ENCODE results near the gene MASP1. TPM values are rescaled to one million over a fixed set of nuclear protein-coding genes. Genes with fewer than 3 reads are reported as not detected.
A peak's percentile ranks its signal among the peaks of the same experiment; 100 is the strongest.

The MASP1 gene
- total and polyA plus RNA-seq, 2 experiments from 2014 or later = 1.6 to 3.0 TPM

GRCh38 chr3:187291001-187291511 lies 481 bp downstream of the MASP1 start (continued):
- TF ChIP-seq CTCF (conservative IDR thresholded peaks at IDR 0.05; ENCODE audit: low read depth in 2 of 2) = no peak

- Histone ChIP-seq H3K27me3 (ENCODE audit: insufficient read depth) (peaks cover 9% of the 10 kb centered on the region; the same call in 1 of the 2 replicates), H3K4me2 (peak overlapping the region; percentile 89), H3K36me3 (ENCODE audit: insufficient read depth) (no peaks in the 10 kb centered on the region), H3K4me3 (peak overlapping the region; percentile 65), H2AFZ (no peak overlapping the region), H3K79me2 (replicated peaks; ENCODE audit: insufficient read depth) (no peaks in the 10 kb centered on the region), H4K20me1 (replicated peaks; ENCODE audit: insufficient read depth) (no peaks in the 10 kb centered on the region), H3K27ac (ENCODE audit: low read depth) (no peak overlapping the region), H3K9me2 (ENCODE audit: insufficient read depth) (peaks cover 13% of the 10 kb centered on the region), H3F3A (replicated peaks; ENCODE audit: low read depth) (no peaks in the 10 kb centered on the region), H3K4me1 (ENCODE audit: insufficient read depth) (peaks cover 45% of the 10 kb centered on the region)
- DNase-seq (ENCODE audit: low spot score) = no peak
- H3K27ac Mint-ChIP-seq = no peak overlapping the region
- no peaks in the 10 kb centered on the region for H3K9me3 Mint-ChIP-seq
- ATAC-seq = no peak
- H3K27me3 Mint-ChIP-seq (ENCODE audit: insufficient read depth, low read depth, poor library complexity) = peaks cover 13% of the 10 kb centered on the region
- H3K4me3 Mint-ChIP-seq = peak overlapping the region; percentile 80; the same call in 2 of the 3 replicates
- no peaks in the 10 kb centered on the region; the same call in 1 of the 3 replicates for H3K36me3 Mint-ChIP-seq (ENCODE audit: low read depth)
- H3K4me1 Mint-ChIP-seq = peaks cover 43% of the 10 kb centered on the region
- TF ChIP-seq ETS1 (IDR thresholded peaks at IDR 0.05) (no peak), ZNF114 (CRISPR knock-in tag; IDR thresholded peaks at IDR 0.05) (no peak), REST (IDR thresholded peaks at IDR 0.05; ENCODE audit: unreplicated experiment) (no peak), EZH2 (IDR thresholded peaks at IDR 0.05; ENCODE audit: low read depth, unreplicated experiment) (no peak), POLR2AphosphoS5 (IDR thresholded peaks at IDR 0.05; ENCODE audit: low read depth) (no peak), NANOG (IDR thresholded peaks at IDR 0.05; ENCODE audit: borderline replicate concordance) (no peak), CTCF (conservative IDR thresholded peaks at IDR 0.05; ENCODE audit: low read depth in 2 of 2) (no peak), STAT1 (IDR thresholded peaks at IDR 0.05; ENCODE audit: unreplicated experiment) (no peak), CREB1 (CRISPR knock-in tag; IDR thresholded peaks at IDR 0.05; ENCODE audit: low read depth) (no peak), ZNF462 (CRISPR knock-in tag; IDR thresholded peaks at IDR 0.05) (no peak)
Measured at GRCh38 chr3:187290503-187290902, 1.0 kb downstream of the MASP1 start.
